Measurements from ENCODE around the gene OR8J3. TPM values are rescaled to one million over a fixed set of nuclear protein-coding genes. Genes with fewer than 3 reads are reported as not detected.

OR8J3 gene
- total and polyA plus RNA-seq, 2 experiments from 2014 or later: not detected

DNA sequence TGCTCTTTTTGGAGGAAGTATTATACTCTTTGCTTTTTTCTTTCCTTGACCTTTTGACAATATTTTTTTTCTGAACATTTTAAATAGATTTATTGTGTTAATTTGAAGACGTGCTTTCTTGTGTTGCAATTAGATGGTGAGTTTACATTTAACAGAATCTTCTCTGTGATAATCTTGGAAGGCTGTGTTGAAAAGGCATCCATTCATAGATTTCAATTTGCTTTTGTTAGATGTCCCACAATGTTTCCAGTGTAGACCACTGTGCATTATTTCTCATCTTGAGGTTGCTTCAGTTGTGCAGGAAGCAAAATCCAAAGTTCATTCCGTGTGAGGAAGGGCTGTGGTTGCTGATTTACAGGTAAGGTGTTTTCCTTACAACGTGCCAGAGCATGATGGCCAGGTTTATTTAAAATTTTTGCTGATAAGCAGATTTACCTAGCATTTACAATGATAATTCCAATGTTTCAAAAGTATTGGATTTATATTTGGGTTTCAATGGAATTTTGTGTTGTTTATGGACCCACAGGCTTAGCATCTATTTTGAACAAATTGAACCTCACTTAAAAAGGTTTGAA is 32.3 kb upstream of the OR8J3 start:
- Histone ChIP-seq H3K79me2 (ENCODE audit: insufficient read depth) (no peaks in the 10 kb centered on the region), H3K4me2 (ENCODE audit: unreplicated experiment) (no peak overlapping the region), H4K20me1 (ENCODE audit: insufficient read depth) (no peaks in the 10 kb centered on the region), H3K9ac (no peak overlapping the region), H3K9me3 (ENCODE audit: low read depth) (no peaks in the 10 kb centered on the region), H3K27me3 (replicated peaks; ENCODE audit: insufficient read depth) (no peaks in the 10 kb centered on the region), H3K9me2 (ENCODE audit: insufficient read depth) (no peaks in the 10 kb centered on the region), H3K4me3 (no peak overlapping the region), H3K27ac (no peak overlapping the region), H2AFZ (no peak overlapping the region), H3K36me3 (ENCODE audit: low read depth) (no peaks in the 10 kb centered on the region), H3K4me1 (ENCODE audit: insufficient read depth) (no peaks in the 10 kb centered on the region), H3F3A (ENCODE audit: insufficient read depth) (no peaks in the 10 kb centered on the region)
- in situ Hi-C loops (cut with MboI): no loop called here
- 7 to 15% methylated on average over 3 of the region's 3 CpGs for WGBS, 2 experiments (ENCODE audit: low coverage in 1 of 2, low lambda C conversion rate in 2 of 2, missing lambda C conversion rate in 2 of 2)
- TF ChIP-seq EZH2phosphoT487 (IDR thresholded peaks at IDR 0.05; ENCODE audit: insufficient read depth, low read depth): no peak
- TF ChIP-seq EZH2 (IDR thresholded peaks at IDR 0.05; ENCODE audit: insufficient read depth, poor library complexity, severe bottlenecking): no peak
- no peak for DNase-seq

- in situ Hi-C loops (cut with MboI): no loop called here
- Histone ChIP-seq H3K4me2 (ENCODE audit: unreplicated experiment) (no peak overlapping the region), H3K27ac (no peak overlapping the region), H3K9me2 (ENCODE audit: insufficient read depth) (no peaks in the 10 kb centered on the region), H3F3A (ENCODE audit: insufficient read depth) (no peaks in the 10 kb centered on the region), H3K9me3 (ENCODE audit: low read depth) (no peaks in the 10 kb centered on the region), H3K79me2 (ENCODE audit: insufficient read depth) (no peaks in the 10 kb centered on the region), H3K27me3 (replicated peaks; ENCODE audit: insufficient read depth) (no peaks in the 10 kb centered on the region), H3K4me3 (no peak overlapping the region), H4K20me1 (ENCODE audit: insufficient read depth) (no peaks in the 10 kb centered on the region), H3K9ac (no peak overlapping the region), H3K4me1 (ENCODE audit: insufficient read depth) (no peaks in the 10 kb centered on the region), H2AFZ (no peak overlapping the region), H3K36me3 (ENCODE audit: low read depth) (no peaks in the 10 kb centered on the region)
- TF ChIP-seq EZH2 (IDR thresholded peaks at IDR 0.05; ENCODE audit: insufficient read depth, poor library complexity, severe bottlenecking) (no peak), EZH2phosphoT487 (IDR thresholded peaks at IDR 0.05; ENCODE audit: insufficient read depth, low read depth) (no peak)
- DNase-seq: no peak
- WGBS, 2 experiments (ENCODE audit: low coverage in 1 of 2, low lambda C conversion rate in 2 of 2, missing lambda C conversion rate in 2 of 2): 31 to 38% methylated on average over 3 of the region's 3 CpGs
These were observed 23.8 kb upstream of the OR8J3 start for GRCh38 chr11:56163804-56164203.

- no peaks in the 10 kb centered on the region for H3K36me3 ChIP-seq (ENCODE audit: low read depth)
- H3K4me3 ChIP-seq: no peak within 1 kb of the TSS
- in situ Hi-C loops (cut with MboI): no loop called here
- no peak within 1 kb of the TSS for H2AFZ ChIP-seq
- no peaks in the 10 kb centered on the region for H3F3A ChIP-seq (ENCODE audit: insufficient read depth)
- H3K9ac ChIP-seq: no peak within 1 kb of the TSS
- no peak for DNase-seq
- H3K79me2 ChIP-seq (ENCODE audit: insufficient read depth): no peaks in the 10 kb centered on the region
- no peak within 1 kb of the TSS for H3K4me2 ChIP-seq (ENCODE audit: unreplicated experiment)
- no peaks in the 10 kb centered on the region for H4K20me1 ChIP-seq (ENCODE audit: insufficient read depth)
- H3K27ac ChIP-seq: no peak within 1 kb of the TSS
- no peaks in the 10 kb centered on the region for H3K4me1 ChIP-seq (ENCODE audit: insufficient read depth)
- H3K9me3 ChIP-seq (ENCODE audit: low read depth): no peaks in the 10 kb centered on the region
- 11 to 28% methylated on average over 3 of the region's 3 CpGs for WGBS, 2 experiments (ENCODE audit: low coverage in 1 of 2, low lambda C conversion rate in 2 of 2, missing lambda C conversion rate in 2 of 2)
- no peaks in the 10 kb centered on the region for H3K27me3 ChIP-seq (replicated peaks; ENCODE audit: insufficient read depth)
- TF ChIP-seq EZH2phosphoT487 (IDR thresholded peaks at IDR 0.05; ENCODE audit: insufficient read depth, low read depth) (no peak), EZH2 (IDR thresholded peaks at IDR 0.05; ENCODE audit: insufficient read depth, poor library complexity, severe bottlenecking) (no peak)
- no peaks in the 10 kb centered on the region for H3K9me2 ChIP-seq (ENCODE audit: insufficient read depth)
These were observed 20.2 kb upstream of the OR8J3 start, which contains the start of gene OR8K5 for GRCh38 chr11:56160217-56160616. Gene OR8K5, minus strand, starts transcription at chr11:56160317. Its CDS starts 0 bp downstream, at chr11:56160317.

DNA sequence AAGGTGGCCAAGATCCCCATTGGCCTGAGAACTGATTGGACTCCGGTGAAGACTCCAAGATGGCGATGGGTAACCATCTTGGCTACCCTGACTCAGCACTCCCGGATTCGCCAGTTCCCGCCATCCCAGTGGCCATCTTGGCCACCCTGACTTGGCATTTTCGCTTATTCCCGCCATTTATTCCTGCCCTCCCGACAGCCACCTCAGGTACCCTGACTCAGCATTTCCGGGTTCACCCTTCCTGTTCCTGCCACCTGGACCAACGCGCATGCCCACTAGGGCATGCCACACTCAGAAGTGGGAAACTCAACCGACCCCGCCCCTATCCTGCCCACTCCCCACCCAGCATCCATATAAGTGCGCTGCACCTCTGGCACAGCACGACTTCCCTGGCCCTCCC is 12.3 kb upstream of the OR8J3 start:
- H3K4me1 ChIP-seq (ENCODE audit: insufficient read depth): no peaks in the 10 kb centered on the region
- H4K20me1 ChIP-seq (ENCODE audit: insufficient read depth): no peaks in the 10 kb centered on the region
- H3K27me3 ChIP-seq (replicated peaks; ENCODE audit: insufficient read depth): no peaks in the 10 kb centered on the region
- no peak overlapping the region for H3K4me2 ChIP-seq (ENCODE audit: unreplicated experiment)
- H3K79me2 ChIP-seq (ENCODE audit: insufficient read depth): no peaks in the 10 kb centered on the region
- in situ Hi-C loops (cut with MboI): no loop called here
- H3K9me3 ChIP-seq (ENCODE audit: low read depth): no peaks in the 10 kb centered on the region
- no peaks in the 10 kb centered on the region for H3F3A ChIP-seq (ENCODE audit: insufficient read depth)
- TF ChIP-seq EZH2 (IDR thresholded peaks at IDR 0.05; ENCODE audit: insufficient read depth, poor library complexity, severe bottlenecking) (no peak), EZH2phosphoT487 (IDR thresholded peaks at IDR 0.05; ENCODE audit: insufficient read depth, low read depth) (no peak)
- no peak overlapping the region for H2AFZ ChIP-seq
- 36 to 58% methylated on average over 12 to 15 of the region's 15 CpGs for WGBS, 2 experiments (ENCODE audit: low coverage in 1 of 2, low lambda C conversion rate in 2 of 2, missing lambda C conversion rate in 2 of 2)
- no peak overlapping the region for H3K27ac ChIP-seq
- H3K9me2 ChIP-seq (ENCODE audit: insufficient read depth): no peaks in the 10 kb centered on the region
- no peak for DNase-seq
- no peak overlapping the region for H3K9ac ChIP-seq
- no peak overlapping the region for H3K4me3 ChIP-seq
- H3K36me3 ChIP-seq (ENCODE audit: low read depth): no peaks in the 10 kb centered on the region
